Erythroblast (primary cell): ENCODE results near the gene FLT3.

Source experiments
- GATA1 ChIP-seq: IDR thresholded peaks from 2 replicates; pipeline ENCODE4 v1.6.1; 2011; ENCODE audit warnings: low read depth, mild to moderate bottlenecking, control low read depth, low read length, moderate library complexity
- POLR2A ChIP-seq: IDR thresholded peaks from 2 replicates; pipeline ENCODE4 v1.6.1; 2011; ENCODE audit warnings: mild to moderate bottlenecking, low read length

GRCh38 chr13:28027071-28027470 lies 73.3 kb downstream of the FLT3 start:
- TF ChIP-seq POLR2A (no peak), GATA1 (no peak)
